Measurements from ENCODE around the gene STX19. TPM values are rescaled to one million over a fixed set of nuclear protein-coding genes. Genes with fewer than 3 reads are reported as not detected.
"Not testable (repeated sequence)": the region's sequence is repeated elsewhere in the genome, so short reads cannot be mapped to it uniquely, and the experiment has no call there.

STX19 gene
- total RNA-seq, 4 donors from 2014 or later: 7.0 to 13.0 (median 10.3) TPM; not detected in 1

DNA sequence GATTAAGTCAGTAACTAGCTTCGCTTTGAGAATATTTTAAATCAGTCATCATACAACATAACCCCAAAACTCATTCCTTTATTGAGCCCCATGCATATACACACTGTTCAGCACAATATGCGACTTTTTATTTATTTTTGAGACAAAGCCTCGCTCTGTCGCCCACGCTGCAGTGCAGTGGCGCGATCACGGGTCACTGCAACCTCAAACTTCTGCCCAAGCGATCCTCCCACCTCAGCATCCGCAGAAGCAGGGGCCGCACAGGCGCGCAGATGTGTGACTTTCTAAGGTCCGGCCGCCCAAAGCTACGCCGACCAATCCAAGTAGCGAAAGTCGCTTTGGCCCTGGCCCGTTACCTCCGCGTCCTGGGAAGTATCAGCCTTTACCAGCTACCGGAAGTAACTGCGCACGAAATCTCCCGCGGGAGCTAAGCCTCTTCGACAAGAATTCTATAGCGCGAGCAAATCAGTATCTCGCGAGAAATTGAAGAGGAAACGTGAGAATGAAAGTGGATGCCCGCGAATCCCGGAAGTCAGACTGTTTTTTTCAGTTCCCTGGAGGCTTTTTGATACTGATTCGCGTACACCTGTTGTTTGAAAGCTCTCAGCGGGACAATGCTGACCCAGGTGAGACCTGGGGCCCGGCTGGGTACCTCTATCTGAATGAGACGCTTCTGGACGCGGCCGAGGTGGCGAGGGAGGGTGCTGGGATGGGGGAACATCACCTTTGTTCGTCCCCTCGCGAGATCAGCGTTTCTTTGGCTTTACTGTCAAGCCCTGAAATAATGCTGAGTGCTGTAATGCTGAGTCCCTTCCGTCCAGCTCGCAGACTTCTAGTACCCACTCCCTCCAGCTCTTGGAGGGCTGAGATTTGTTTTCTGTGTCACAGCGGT, 34.4 kb upstream of the STX19 start, which contains the start of the genes DHFR2 and NSUN3:
TSS of gene DHFR2 (minus strand) at position 404 of the 892 bp plus-strand sequence. CDS start 1,405 bp downstream, outside the sequence.
TSS of gene NSUN3 (plus strand) at position 549 of the 892 bp plus-strand sequence. CDS start at position 615, 66 bp downstream.
- no peaks in the 10 kb centered on the region for H3K27me3 ChIP-seq
- peak within 1 kb of the TSS; percentile 62 to 88 (median 74) for H3K4me3 ChIP-seq
- H3K9me3 ChIP-seq: no peaks in the 10 kb centered on the region
- H3K36me3 ChIP-seq: peaks cover 0 to 17% (median 0%) of the 10 kb centered on the region in 3 donors
- TF ChIP-seq, protein P1, sequence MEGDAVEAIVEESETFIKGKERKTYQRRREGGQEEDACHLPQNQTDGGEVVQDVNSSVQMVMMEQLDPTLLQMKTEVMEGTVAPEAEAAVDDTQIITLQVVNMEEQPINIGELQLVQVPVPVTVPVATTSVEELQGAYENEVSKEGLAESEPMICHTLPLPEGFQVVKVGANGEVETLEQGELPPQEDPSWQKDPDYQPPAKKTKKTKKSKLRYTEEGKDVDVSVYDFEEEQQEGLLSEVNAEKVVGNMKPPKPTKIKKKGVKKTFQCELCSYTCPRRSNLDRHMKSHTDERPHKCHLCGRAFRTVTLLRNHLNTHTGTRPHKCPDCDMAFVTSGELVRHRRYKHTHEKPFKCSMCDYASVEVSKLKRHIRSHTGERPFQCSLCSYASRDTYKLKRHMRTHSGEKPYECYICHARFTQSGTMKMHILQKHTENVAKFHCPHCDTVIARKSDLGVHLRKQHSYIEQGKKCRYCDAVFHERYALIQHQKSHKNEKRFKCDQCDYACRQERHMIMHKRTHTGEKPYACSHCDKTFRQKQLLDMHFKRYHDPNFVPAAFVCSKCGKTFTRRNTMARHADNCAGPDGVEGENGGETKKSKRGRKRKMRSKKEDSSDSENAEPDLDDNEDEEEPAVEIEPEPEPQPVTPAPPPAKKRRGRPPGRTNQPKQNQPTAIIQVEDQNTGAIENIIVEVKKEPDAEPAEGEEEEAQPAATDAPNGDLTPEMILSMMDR (IDR thresholded peaks at IDR 0.05): no peak
- TF ChIP-seq POLR2A (IDR thresholded peaks at IDR 0.05): peak in 1 of 2 donors; percentile 22
- DNase-seq: peak; percentile 87 to 96 (median 88)
- H3K4me1 ChIP-seq: peaks cover 0 to 24% (median 7%) of the 10 kb centered on the region in 4 donors
- peak within 1 kb of the TSS; percentile 91 to 97 (median 94) for H3K27ac ChIP-seq

DNA sequence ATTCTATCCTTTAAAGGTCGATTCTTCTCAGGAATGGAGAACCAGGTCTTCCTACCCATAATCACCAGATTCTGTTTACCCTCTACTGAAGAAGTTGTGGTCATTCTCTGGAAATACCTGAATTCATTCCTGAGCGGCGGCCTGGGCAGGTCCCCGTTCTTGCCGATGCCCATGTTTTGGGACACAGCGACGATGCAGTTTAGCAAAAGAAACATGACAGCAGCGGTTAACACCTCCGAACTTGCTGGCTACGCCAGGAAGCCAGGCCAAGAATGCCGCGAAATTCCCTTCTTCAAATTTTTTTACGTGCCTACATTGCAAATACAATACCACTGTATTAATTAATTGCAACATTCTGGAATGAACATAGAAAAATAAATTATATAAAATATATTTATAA, 32.9 kb upstream of the STX19 start:
- Histone ChIP-seq H3K27ac (no peak overlapping the region), H3K36me3 (peaks cover 0 to 6% (median 0%) of the 10 kb centered on the region in 3 donors), H3K27me3 (no peaks in the 10 kb centered on the region), H3K4me3 (no peak overlapping the region), H3K4me1 (peaks cover 0 to 24% (median 7%) of the 10 kb centered on the region in 4 donors), H3K9me3 (no peaks in the 10 kb centered on the region)
- DNase-seq: no peak
- TF ChIP-seq POLR2A (IDR thresholded peaks at IDR 0.05): no peak
- TF ChIP-seq, protein P1 (IDR thresholded peaks at IDR 0.05): no peak

DNA sequence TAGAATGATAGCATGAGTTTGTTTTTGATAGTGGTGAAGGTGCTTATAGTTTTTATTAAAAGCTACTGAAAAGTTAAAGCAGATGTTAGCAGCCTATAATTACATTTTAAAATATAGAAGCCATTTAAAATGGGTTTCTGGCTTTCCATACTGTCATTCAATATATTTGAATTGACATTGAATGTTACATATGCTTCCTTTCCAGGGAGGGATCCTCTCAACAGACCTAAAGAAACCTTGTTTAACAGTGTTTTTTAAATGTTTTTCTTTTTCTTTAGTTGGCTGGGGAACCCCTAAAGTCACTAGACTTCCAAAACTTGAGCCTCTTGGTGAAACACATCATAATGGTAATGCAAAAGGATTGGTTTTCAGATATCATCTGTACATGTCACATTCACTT, 22.1 kb upstream of the STX19 start:
- H3K4me3 ChIP-seq: no peak overlapping the region
- no peaks in the 10 kb centered on the region for H3K36me3 ChIP-seq
- no peak for DNase-seq
- no peaks in the 10 kb centered on the region for H3K9me3 ChIP-seq
- no peaks in the 10 kb centered on the region for H3K4me1 ChIP-seq
- no peak overlapping the region for H3K27ac ChIP-seq
- no peaks in the 10 kb centered on the region for H3K27me3 ChIP-seq
- TF ChIP-seq, protein P1 (IDR thresholded peaks at IDR 0.05): no peak
- no peak for TF ChIP-seq POLR2A (IDR thresholded peaks at IDR 0.05)

DNA sequence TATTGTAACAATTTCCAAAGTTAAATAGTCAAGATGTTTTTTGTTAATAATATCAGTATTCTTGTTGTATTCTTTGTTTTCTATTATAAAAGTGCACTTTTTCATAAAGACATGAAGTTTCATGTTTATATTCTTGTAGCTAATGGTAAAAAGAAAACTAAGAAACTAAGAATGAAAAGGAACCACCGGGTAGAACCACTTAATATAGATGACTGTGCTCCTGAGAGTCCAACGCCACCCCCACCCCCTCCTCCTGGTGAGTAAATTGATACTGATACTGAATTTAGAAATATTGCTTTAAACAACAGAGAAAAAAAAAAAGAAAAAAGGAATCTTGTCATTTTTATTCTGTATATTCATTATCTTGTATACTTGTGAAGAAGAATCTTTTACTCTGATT, 20.9 kb upstream of the STX19 start:
- TF ChIP-seq, protein P1 (IDR thresholded peaks at IDR 0.05): no peak
- no peak for TF ChIP-seq POLR2A (IDR thresholded peaks at IDR 0.05)
- Histone ChIP-seq H3K4me1 (no peaks in the 10 kb centered on the region), H3K27me3 (no peaks in the 10 kb centered on the region), H3K9me3 (no peaks in the 10 kb centered on the region), H3K27ac (no peak overlapping the region), H3K36me3 (peaks cover 0 to 5% (median 0%) of the 10 kb centered on the region in 3 donors), H3K4me3 (no peak overlapping the region)
- no peak for DNase-seq

DNA sequence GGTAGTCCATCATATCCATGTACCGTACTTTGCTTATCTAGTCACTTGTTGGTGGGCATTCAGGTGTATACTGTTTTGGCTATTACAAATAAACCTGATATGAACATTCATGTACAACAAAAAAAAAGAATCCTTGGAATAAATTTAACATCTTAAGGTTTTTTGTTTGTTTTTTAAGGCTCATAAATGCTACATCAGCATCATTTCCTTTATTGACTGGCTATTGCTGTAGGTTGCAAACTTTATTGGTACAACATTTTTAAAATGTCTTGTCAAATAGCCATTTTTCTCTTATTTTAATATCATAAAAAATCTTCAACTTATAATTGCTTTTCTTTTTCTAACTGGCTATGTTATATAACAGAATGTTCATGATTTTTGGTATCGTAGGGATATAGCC, 18.1 kb upstream of the STX19 start:
- TF ChIP-seq POLR2A (IDR thresholded peaks at IDR 0.05): no peak
- TF ChIP-seq, protein P1 (IDR thresholded peaks at IDR 0.05): no peak
- H3K27ac ChIP-seq: no peak overlapping the region
- no peaks in the 10 kb centered on the region for H3K27me3 ChIP-seq
- H3K36me3 ChIP-seq: peaks cover 0 to 10% (median 0%) of the 10 kb centered on the region in 3 donors
- H3K9me3 ChIP-seq: no peaks in the 10 kb centered on the region
- no peak overlapping the region for H3K4me3 ChIP-seq
- no peaks in the 10 kb centered on the region for H3K4me1 ChIP-seq
- DNase-seq: no peak

DNA sequence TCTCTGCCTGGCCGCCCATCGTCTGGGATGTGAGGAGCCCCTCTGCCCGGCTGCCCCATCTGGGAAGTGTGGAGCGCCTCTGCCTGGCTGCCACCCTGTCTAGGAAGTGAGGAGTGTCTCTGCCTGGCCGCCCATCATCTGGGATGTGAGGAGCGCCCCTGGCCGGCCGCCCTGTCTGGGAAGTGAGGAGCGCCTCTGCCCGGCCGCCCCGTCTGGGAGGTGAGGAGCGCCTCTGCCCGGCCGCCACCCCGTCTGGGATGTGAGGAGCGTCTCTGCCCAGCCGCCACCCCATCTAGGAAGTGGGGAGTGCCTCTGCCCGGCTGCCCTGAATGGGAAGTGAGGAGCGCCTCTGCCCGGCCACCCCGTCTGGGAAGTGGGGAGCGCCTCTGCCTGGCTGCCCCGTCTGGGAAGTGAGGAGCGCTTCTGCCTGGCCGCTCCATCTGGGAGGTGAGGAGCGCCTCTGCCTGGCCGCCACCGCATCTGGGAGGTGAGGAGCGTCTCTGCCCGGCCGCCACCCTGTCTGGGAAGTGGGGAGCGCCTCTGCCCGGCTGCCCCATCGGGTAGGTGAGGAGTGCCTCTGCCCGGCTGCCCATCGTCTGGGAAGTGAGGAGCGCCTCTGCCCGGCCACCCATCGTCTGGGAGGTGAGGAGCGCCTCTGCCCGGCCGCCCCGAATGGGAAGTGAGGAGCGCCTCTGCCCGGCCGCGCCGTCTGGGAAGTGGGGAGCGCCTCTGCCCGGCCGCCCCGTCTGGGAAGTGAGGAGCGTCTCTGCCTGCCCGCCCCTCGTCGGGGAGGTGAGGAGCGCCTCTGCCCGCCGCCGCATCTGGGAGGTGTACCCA, 15.9 kb upstream of the STX19 start:
- not testable (repeated sequence) for H3K9me3 ChIP-seq, H3K4me3 ChIP-seq, H3K36me3 ChIP-seq, H3K27me3 ChIP-seq, DNase-seq, H3K4me1 ChIP-seq, H3K27ac ChIP-seq

Measured in Peyer's patch (tissue), 4 donors.